IPS DF 6.9 (cell line): Measurements from ENCODE around the gene CAB39L.
A peak's percentile ranks its signal among the peaks of the same experiment; 100 is the strongest.

Source experiments
- DNase-seq: peaks from one replicate; pipeline ENCODE4 v3.0.0-alpha.2; 2013; ENCODE audit warnings: low read depth, low spot score
- H3K27ac ChIP-seq: one replicate; pipeline ENCODE4 v1.5.1; 2013; ENCODE audit warnings: low read length, control low read depth
- H3K27me3 ChIP-seq: 2 replicates; pipeline ENCODE4 v1.6.1; 2013; ENCODE audit warnings: mild to moderate bottlenecking, low read length; ENCODE audit not compliant: control insufficient read depth, insufficient read depth
- H3K36me3 ChIP-seq: 2 replicates; pipeline ENCODE4 v1.6.1; 2013; ENCODE audit warnings: low read length; ENCODE audit not compliant: control insufficient read depth, insufficient read depth
- H3K4me1 ChIP-seq: 2 replicates; pipeline ENCODE4 v1.6.1; 2013; ENCODE audit warnings: low read length; ENCODE audit not compliant: control insufficient read depth, insufficient read depth
- H3K4me3 ChIP-seq: 2 replicates; pipeline ENCODE4 v1.5.1; 2013; ENCODE audit warnings: mild to moderate bottlenecking, low read length
- H3K9me3 ChIP-seq: 2 replicates; pipeline ENCODE4 v1.6.1; 2013; ENCODE audit warnings: low read length, inconsistent platforms; ENCODE audit not compliant: control insufficient read depth, insufficient read depth
- WGBS: extraction: QIAGEN DNeasy Blood & Tissue Kit; methylation state at CpG from one replicate; pipeline ENCODE4 v1.1.7; 2013; ENCODE audit warnings: mixed read lengths, missing lambda C conversion rate; ENCODE audit not compliant: insufficient read length, insufficient coverage; 5-methylcytosine and 5-hydroxymethylcytosine counted together

The CAB39L gene

GRCh38 chr13:49456156-49456555 lies 12.3 kb upstream of the CAB39L start:
- H3K36me3 ChIP-seq: no peaks in the 10 kb centered on the region
- H3K4me1 ChIP-seq: no peaks in the 10 kb centered on the region
- no CpG with 5 or more reads among the region's 1 CpG for WGBS
- H3K4me3 ChIP-seq: no peak overlapping the region
- DNase-seq: no peak
- H3K9me3 ChIP-seq: no peaks in the 10 kb centered on the region
- no peak overlapping the region for H3K27ac ChIP-seq
- no peaks in the 10 kb centered on the region for H3K27me3 ChIP-seq

- Histone ChIP-seq H3K36me3 (no peaks in the 10 kb centered on the region), H3K27me3 (no peaks in the 10 kb centered on the region), H3K27ac (no peak overlapping the region), H3K4me3 (no peak overlapping the region), H3K4me1 (no peaks in the 10 kb centered on the region), H3K9me3 (no peaks in the 10 kb centered on the region)
- no peak for DNase-seq
These were observed 11.1 kb upstream of the CAB39L start for GRCh38 chr13:49455007-49455398.

GRCh38 chr13:49454388-49455006 lies 10.6 kb upstream of the CAB39L start:
- no CpG with 5 or more reads among the region's 4 CpGs for WGBS
- Histone ChIP-seq H3K27me3 (no peaks in the 10 kb centered on the region), H3K27ac (no peak overlapping the region), H3K4me3 (no peak overlapping the region), H3K9me3 (no peaks in the 10 kb centered on the region), H3K36me3 (no peaks in the 10 kb centered on the region), H3K4me1 (no peaks in the 10 kb centered on the region)
- no peak for DNase-seq

- no CpG with 5 or more reads among the region's 7 CpGs for WGBS
- H3K9me3 ChIP-seq: no peaks in the 10 kb centered on the region
- no peak for DNase-seq
- H3K4me1 ChIP-seq: no peaks in the 10 kb centered on the region
- no peaks in the 10 kb centered on the region for H3K36me3 ChIP-seq
- H3K27ac ChIP-seq: no peak overlapping the region
- no peak overlapping the region for H3K4me3 ChIP-seq
- H3K27me3 ChIP-seq: no peaks in the 10 kb centered on the region
These were observed 9.6 kb upstream of the CAB39L start for GRCh38 chr13:49453465-49453864.

- Histone ChIP-seq H3K4me3 (no peak overlapping the region), H3K27me3 (no peaks in the 10 kb centered on the region), H3K4me1 (no peaks in the 10 kb centered on the region), H3K9me3 (no peaks in the 10 kb centered on the region), H3K27ac (no peak overlapping the region), H3K36me3 (no peaks in the 10 kb centered on the region)
- no CpG with 5 or more reads among the region's 8 CpGs for WGBS
- no peak for DNase-seq
These were observed 9.0 kb upstream of the CAB39L start for GRCh38 chr13:49452725-49453457.

- H3K36me3 ChIP-seq: no peaks in the 10 kb centered on the region
- no peaks in the 10 kb centered on the region for H3K27me3 ChIP-seq
- no peak overlapping the region for H3K27ac ChIP-seq
- H3K9me3 ChIP-seq: no peaks in the 10 kb centered on the region
- no peak for DNase-seq
- no CpG with 5 or more reads among the region's 3 CpGs for WGBS
- no peak overlapping the region for H3K4me3 ChIP-seq
- H3K4me1 ChIP-seq: no peaks in the 10 kb centered on the region
These were observed 6.4 kb upstream of the CAB39L start for GRCh38 chr13:49450105-49450819.

- no peaks in the 10 kb centered on the region for H3K9me3 ChIP-seq
- no CpG with 5 or more reads among the region's 2 CpGs for WGBS
- H3K36me3 ChIP-seq: no peaks in the 10 kb centered on the region
- H3K4me3 ChIP-seq: no peak overlapping the region
- no peaks in the 10 kb centered on the region for H3K4me1 ChIP-seq
- no peak for DNase-seq
- no peak overlapping the region for H3K27ac ChIP-seq
- no peaks in the 10 kb centered on the region for H3K27me3 ChIP-seq
These were observed 4.9 kb upstream of the CAB39L start for GRCh38 chr13:49448753-49449152.

- Histone ChIP-seq H3K27me3 (no peaks in the 10 kb centered on the region), H3K27ac (no peak overlapping the region), H3K4me3 (no peak overlapping the region), H3K36me3 (no peaks in the 10 kb centered on the region), H3K9me3 (no peaks in the 10 kb centered on the region), H3K4me1 (no peaks in the 10 kb centered on the region)
- no peak for DNase-seq
These were observed 2.6 kb upstream of the CAB39L start for GRCh38 chr13:49446473-49446872.

- no CpG with 5 or more reads among the region's 29 CpGs for WGBS
- Histone ChIP-seq H3K27me3 (no peaks in the 10 kb centered on the region), H3K4me1 (no peaks in the 10 kb centered on the region), H3K36me3 (no peaks in the 10 kb centered on the region), H3K27ac (no peak overlapping the region), H3K4me3 (peak overlapping the region; percentile 77), H3K9me3 (no peaks in the 10 kb centered on the region)
- DNase-seq: no peak
These were observed 896 bp upstream of the CAB39L start for GRCh38 chr13:49444524-49445395.

- H3K27me3 ChIP-seq: no peaks in the 10 kb centered on the region
- no CpG with 5 or more reads among the region's 10 CpGs for WGBS
- no peak overlapping the region for H3K27ac ChIP-seq
- peak overlapping the region; percentile 83; the same call in 1 of the 2 replicates for H3K4me3 ChIP-seq
- H3K9me3 ChIP-seq: no peaks in the 10 kb centered on the region
- H3K36me3 ChIP-seq: no peaks in the 10 kb centered on the region
- no peak for DNase-seq
- no peaks in the 10 kb centered on the region for H3K4me1 ChIP-seq
These were observed 534 bp downstream of the CAB39L start for GRCh38 chr13:49443357-49443703.
